C4-2B (cell line): Measurements from ENCODE around the gene STAT6.

Source experiments
- ZFX ChIP-seq: fragments of 450-650 bp; IDR thresholded peaks from 2 replicates; pipeline ENCODE4 v1.6.1; 2017
- TF ChIP-seq, protein P1 (sequence below): fragments of 450-650 bp; conservative IDR thresholded peaks from 2 replicates; pipeline ENCODE4 v1.5.1; 2017; ENCODE audit warnings: mild to moderate bottlenecking

GRCh38 chr12:57112492-57113294, 1.5 kb upstream of the STAT6 start:
- TF ChIP-seq, protein P1, sequence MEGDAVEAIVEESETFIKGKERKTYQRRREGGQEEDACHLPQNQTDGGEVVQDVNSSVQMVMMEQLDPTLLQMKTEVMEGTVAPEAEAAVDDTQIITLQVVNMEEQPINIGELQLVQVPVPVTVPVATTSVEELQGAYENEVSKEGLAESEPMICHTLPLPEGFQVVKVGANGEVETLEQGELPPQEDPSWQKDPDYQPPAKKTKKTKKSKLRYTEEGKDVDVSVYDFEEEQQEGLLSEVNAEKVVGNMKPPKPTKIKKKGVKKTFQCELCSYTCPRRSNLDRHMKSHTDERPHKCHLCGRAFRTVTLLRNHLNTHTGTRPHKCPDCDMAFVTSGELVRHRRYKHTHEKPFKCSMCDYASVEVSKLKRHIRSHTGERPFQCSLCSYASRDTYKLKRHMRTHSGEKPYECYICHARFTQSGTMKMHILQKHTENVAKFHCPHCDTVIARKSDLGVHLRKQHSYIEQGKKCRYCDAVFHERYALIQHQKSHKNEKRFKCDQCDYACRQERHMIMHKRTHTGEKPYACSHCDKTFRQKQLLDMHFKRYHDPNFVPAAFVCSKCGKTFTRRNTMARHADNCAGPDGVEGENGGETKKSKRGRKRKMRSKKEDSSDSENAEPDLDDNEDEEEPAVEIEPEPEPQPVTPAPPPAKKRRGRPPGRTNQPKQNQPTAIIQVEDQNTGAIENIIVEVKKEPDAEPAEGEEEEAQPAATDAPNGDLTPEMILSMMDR, result peak; percentile 90
- no peak for TF ChIP-seq ZFX
